NK-92 treated with Interleukin-12 subunit alpha and Interleukin-12 subunit beta, amount 100 ng/mL, for 24 hours (cell line): ENCODE measurements around the gene COPA.
A peak's percentile ranks its signal among the peaks of the same experiment; 100 is the strongest.
"Not testable (repeated sequence)": the region's sequence is repeated elsewhere in the genome, so short reads cannot be mapped to it uniquely, and the experiment has no call there.

ENCODE experiments used
- DNase-seq: peaks from one replicate; lab custom pipeline; 2025; lab: John Stamatoyannopoulos, UW

The COPA gene

GRCh38 chr1:160342953-160343869 is at the start of gene COPA, which contains the start of gene NCSTN:
Gene COPA (minus strand): TSS chr1:160343250. CDS start chr1:160343170, 80 bp downstream.
Gene NCSTN (plus strand): TSS chr1:160343383. CDS start chr1:160343397, 14 bp downstream.
- peak; percentile 83 for DNase-seq

DNA sequence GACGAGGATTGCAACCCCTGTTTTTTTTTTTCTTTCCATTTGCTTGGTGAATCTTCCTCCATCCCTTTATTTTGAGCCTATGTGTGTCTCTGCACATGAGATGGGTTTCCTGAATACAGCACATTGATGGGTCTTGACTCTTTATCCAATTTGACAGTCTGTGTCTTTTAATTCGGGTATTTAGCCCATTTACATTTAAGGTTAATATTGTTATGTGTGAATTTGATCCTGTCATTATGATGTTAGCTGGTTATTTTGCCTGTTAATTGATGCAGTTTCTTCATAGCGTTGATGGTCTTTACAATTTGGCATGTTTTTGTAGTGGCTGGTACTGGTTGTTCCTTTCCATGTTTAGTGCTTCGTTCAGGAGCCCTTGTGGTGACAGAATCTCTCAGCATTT is 45.4 kb upstream of the COPA start:
- DNase-seq, result not testable (repeated sequence)

GRCh38 chr1:160384812-160385211 is 41.8 kb upstream of the COPA start:
- DNase-seq, result not testable (repeated sequence)

DNA sequence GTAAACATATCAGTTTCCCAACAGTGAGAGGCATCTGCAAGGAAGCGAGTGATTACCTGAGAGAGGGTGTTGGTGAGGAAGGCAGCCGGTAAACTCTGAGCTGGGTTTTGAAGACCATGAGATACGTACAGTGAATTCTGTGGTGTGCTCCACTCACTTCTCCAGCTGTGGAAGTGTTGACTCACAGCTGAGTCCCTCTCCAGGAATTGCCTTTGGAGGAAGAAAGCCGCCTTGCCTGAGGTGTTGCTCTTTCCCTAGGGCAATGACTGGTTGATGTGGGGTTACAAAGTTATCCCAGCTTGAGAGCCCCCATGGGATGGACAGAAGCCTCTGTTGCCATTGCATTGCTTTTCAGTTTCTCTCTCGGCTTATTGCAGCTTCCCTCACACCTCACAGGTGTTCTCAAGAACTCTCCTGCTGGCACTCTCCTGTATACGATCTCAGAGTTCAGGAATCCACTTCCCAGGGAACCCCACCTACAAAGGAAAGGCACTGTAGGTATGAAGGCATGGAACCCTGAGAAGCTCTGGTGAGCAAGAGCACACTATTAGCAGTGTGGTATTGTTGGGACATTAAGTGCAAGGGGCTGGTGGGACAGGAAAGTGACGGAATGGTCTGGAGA is 34.6 kb upstream of the COPA start:
- no peak for DNase-seq

DNA sequence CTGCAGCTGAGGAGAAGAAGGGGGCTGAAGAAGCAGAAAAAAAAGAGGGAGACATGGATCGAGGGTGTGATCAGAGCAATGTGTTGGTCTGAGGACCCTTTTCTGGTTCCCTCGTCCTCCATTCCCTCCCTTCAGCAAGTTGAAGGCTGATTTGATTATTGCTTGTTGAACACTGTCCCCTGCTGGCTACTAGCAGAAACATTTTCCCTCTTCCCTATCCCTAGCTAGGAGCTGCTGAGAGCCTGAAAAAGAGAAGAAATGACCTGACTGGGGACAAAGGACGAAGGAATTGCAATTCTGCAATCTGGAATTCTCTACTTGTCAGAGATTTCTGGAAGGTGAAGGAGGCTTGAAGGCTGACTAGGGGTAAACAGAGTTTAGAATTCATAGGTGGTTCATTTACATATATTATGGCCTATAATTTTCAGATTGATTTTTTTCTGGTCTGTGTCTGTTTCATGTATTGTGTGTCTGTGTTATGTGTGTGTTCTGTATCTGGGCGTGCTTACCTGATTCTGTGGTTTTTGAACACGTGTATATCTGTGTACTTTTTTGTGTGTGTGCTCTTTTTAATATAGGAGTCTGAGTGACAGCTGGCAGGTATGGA is 33.6 kb upstream of the COPA start:
- DNase-seq, result no peak

DNA sequence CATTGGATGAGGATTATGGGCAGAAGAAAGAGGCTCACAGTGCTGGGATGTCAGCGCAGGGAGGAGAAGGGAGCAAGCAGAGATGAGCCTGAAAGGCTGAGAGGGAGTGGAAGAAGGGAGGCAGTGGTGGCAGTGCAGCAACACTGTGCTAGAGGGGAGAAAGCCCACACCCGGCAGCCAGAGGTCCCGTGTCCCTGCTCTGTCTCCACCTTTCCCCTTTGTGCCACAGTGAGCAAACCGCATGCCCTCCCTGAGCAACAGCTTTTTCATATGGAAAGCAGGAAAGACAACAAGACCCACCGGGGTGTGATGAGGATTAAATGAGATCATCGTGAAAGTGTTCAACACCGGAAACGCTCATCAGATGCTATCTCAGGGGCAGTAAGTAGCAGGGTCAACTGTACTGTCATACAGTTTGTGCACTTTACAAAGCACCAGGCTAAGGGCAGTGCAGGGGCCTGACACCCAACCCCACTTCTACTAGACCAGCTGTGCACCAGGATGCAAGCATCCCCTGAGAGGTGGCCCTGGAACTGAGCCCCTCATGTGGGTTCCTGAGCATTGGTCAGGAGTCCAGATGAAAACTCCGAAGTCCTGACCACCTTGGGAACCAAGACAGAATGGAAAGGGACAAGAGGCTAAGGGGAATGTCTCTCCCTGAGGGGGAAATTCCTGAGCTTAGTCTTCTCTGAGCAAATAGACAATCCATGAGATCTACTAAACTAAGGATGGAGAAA is 32.9 kb upstream of the COPA start:
- peak; percentile 9 for DNase-seq

DNA sequence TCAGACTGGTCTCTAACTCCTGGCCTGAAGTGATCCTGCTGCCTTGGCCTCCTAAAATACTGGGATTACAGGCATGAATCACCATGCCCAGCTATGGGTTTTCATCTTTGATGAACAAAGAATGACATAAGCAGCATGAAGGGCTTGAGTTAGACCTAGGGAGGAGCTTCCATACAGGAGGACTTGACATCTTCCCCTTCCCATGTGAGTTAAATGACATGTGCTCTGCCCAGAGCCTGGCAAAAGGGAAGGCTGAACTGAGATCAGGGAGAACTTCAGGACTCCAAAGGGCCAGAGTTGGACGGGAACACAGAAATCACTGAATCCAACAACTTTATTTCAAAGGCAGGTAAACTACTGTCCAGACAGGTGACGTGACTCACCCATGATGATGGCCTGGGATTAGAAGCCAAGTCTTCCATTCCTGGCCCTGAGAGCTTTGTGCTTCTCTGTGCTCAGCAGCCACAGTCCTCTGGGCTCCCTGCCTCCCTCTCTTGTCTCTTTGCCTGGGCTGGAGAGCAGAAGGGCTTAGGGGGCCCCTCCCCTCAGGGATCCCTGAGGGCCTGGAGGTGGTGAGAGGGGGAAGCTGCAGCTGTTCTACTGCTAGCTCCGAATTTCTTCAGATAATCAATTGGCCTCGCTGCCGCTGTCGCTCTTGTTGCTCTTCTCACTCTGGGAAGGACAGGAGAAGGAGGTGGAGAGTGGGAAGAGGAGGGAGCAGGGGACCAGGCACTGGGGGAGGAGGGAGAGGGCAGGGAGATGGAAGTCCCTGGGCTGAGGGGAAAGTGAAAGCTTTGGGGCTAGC is 31.5 kb upstream of the COPA start:
- no peak for DNase-seq

DNA sequence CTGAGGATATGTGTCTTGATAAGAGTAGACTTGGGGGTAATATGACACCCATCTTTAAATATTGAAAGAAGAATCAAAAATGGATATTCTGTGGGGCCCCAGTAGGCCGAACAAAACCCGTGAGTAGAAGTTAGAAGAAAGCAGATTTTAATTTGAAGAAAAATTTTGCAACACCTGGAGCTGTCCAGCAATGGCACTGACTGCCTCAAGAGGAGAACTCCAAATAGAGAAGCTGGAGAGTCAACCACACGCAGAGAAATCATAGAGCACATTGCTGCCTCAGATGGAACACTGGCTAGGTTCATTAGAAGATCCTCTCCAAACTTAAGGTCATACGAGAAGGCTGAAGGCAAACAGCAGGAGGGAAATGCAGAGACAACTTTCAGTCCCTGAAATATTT is 30.6 kb upstream of the COPA start:
- no peak for DNase-seq

DNA sequence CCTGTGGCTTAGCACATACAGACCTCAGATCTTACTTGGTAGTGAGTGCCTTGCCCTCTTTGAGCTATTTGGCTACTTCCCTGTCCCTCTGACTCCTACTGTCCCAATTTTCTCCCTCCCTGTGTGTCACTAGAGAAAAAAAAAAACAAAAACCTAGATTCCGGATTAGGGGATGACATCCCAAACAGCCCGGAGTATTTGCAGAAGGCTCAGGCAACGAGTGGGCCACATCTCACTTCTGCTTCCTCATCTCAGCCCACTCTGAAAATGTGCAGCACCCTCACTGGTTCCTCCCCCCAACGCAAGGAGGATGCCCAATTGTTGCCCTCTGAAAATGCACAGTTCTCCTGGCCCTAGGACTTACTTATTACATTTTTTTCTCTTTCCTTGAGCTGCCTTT is 28.7 kb upstream of the COPA start:
- no peak for DNase-seq

DNA sequence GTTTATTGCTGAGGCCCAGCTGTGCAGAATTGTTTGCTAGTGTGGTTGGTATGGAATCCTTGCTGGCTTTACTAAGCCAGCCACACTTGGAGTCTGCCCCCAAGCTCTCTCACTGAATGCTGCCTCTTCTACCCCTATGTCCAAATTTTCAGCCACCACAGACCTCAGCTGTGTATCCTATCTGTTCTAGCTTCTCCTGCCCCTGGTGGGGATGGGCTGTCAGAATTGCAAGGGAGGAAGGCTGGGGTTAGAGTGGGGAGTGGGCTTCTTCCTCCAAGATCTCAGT is 28.2 kb upstream of the COPA start:
- no peak for DNase-seq

DNA sequence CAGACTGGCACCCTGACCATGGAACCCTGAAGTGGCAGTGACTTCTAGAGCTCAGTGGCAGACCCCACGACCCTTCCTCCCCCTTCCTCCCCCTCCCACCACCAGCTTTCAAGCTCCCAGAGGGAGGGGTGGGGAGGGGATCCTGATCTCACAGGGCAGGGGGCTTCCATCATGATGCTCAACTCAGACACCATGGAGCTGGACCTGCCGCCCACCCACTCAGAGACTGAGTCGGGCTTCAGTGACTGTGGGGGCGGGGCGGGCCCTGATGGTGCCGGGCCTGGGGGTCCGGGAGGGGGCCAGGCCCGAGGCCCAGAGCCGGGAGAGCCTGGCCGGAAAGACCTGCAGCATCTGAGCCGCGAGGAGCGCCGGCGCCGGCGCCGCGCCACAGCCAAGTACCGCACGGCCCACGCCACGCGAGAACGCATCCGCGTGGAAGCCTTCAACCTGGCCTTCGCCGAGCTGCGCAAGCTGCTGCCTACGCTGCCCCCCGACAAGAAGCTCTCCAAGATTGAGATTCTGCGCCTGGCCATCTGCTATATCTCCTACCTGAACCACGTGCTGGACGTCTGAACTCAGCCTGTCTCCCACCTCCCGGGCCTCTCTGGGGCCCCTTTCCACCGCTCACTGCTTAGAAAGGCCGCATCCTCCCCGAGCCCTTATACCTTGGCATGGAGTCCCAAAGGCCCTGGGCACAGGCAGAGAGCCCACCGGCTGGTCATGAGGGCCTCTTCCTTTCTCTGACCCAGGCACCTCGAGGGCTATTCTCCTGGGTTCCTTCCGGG is 27.7 kb upstream of the COPA start:
- DNase-seq, result no peak

- DNase-seq, result no peak
Measured at GRCh38 chr1:160369087-160369486, 26.0 kb upstream of the COPA start.

DNA sequence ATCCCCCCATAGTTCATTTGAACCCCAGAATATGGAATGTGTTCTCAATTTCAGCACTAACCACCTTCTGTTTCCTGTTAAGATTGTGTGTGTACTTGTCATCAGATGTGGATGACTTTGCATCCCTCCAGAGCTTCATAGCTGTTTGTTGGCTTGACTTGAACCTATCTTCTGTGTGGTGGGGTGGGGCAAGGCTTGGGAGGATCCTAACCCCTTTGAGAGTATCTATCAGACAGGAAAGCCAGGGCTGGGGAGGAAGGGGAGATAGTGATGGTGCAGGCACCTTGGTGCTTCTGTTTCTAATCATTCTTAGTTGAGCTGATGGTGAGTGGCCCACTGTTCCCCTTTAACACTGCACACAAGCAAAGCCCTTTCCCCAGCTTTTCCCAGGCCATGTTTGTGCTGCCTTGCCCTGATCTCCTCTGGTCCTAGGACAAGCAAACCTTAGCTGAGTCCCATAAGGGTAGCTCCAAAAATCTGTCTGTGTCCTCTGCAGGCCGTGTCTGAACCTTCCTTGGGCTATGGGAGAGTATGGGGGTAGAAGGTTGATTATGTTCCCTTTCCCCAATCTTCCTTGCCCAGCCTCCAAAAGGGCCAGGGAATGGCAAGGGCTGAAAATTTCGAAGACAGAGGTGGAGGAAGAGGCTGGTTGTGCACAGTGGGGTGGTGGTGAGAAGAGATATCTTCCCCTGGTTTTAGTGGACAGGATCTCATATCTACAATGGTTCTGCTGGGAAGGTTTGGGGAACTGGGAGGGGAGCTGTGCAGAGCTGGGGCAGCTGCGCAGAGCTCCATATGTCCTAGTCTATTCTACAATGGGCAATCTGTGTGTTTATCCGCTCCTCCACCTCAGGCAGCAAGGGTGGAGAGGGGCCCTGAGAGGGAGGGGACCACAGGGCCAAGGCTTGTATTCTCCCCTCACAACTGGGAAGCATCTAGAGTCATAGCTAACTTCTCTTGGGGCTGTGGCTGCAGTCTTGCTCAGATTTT is 25.2 kb upstream of the COPA start:
- no peak for DNase-seq

- no peak for DNase-seq
Measured at GRCh38 chr1:160367516-160367900, 24.5 kb upstream of the COPA start.

- DNase-seq, result no peak
Measured at GRCh38 chr1:160366731-160367515, 23.9 kb upstream of the COPA start, which contains the start of gene NHLH1. Gene NHLH1 (plus strand): TSS chr1:160367071. CDS start chr1:160370732, 3,661 bp downstream.

GRCh38 chr1:160365325-160365724 is 22.3 kb upstream of the COPA start:
- no peak for DNase-seq

- no peak for DNase-seq
Measured at GRCh38 chr1:160363951-160364735, 21.1 kb upstream of the COPA start.

- DNase-seq, result no peak
Measured at GRCh38 chr1:160363010-160363409, 20.0 kb upstream of the COPA start.
